Stimulated activated CD4-positive, alpha-beta T cell treated with anti-CD3 and anti-CD28 coated beads, TNF-alpha, amount 100 ng/mL, for 4 hours (primary cell): ENCODE results near the gene TNRC6C.

ENCODE experiments used
- DNase-seq, 3 experiments: peaks; one replicate each; pipeline ENCODE4 v3.0.0-alpha.2; 2020; ENCODE audit warnings: low read depth in 3 of 3

TNRC6C gene, protein sequence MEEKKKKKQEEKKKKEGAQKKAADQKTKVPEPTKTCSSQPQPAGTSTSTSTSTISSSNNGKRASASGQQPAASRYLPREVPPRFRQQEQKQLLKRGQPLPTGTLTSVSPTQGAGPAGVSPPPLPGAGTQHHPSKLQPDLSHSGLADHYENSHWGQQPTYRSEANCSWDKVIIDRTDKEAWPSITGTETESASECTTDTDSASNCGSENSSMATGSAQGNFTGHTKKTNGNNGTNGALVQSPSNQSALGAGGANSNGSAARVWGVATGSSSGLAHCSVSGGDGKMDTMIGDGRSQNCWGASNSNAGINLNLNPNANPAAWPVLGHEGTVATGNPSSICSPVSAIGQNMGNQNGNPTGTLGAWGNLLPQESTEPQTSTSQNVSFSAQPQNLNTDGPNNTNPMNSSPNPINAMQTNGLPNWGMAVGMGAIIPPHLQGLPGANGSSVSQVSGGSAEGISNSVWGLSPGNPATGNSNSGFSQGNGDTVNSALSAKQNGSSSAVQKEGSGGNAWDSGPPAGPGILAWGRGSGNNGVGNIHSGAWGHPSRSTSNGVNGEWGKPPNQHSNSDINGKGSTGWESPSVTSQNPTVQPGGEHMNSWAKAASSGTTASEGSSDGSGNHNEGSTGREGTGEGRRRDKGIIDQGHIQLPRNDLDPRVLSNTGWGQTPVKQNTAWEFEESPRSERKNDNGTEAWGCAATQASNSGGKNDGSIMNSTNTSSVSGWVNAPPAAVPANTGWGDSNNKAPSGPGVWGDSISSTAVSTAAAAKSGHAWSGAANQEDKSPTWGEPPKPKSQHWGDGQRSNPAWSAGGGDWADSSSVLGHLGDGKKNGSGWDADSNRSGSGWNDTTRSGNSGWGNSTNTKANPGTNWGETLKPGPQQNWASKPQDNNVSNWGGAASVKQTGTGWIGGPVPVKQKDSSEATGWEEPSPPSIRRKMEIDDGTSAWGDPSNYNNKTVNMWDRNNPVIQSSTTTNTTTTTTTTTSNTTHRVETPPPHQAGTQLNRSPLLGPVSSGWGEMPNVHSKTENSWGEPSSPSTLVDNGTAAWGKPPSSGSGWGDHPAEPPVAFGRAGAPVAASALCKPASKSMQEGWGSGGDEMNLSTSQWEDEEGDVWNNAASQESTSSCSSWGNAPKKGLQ (N-terminal part only)

DNA sequence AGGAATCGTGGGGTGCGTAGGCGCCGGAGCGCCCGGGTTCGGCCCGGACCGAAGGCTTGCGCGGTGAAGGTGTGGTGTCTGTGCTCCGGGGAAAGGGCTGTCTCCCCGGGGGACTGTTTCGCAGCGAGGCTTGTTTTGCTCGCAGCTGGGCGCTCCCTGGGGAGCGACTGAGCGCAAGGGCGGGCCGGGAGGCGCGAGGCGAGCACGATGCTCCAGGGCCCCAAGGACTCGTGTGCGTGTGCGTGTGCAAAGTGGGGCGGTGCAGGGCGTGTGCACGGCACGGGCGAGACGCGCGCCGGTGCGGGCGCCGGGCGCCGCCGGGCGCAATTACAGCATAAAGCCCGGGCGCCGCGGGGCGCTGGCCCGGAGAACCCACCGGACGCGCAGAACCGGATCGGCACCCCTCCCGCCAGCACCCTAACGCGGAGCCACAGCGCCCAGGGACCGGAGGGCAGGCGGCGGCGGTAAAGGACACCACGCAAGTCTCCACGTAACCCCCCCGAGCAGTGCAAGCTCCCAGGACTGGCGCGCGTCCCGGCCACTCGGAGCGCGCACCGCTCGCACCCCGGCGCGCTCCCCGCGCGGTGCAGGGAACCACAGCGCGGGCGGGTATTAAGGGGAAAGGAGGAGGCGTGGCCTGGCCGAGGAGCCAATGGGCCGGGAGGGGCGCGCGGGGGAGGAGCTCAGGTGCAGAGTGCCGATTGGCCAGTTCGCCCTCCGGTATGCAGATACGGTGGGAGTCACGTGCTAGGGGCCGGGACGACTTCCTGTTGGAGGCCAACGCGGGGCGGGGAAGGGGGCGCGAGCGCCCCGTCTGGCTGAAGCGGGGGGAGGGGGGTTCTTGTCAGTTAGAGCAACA is at the start of gene TNRC6C:
Gene TNRC6C, plus strand, starts transcription at position 847 of the 859 bp plus-strand sequence. CDS start 45,504 bp downstream, outside the sequence.
- peak; percentile 99 to 100 (median 100) for DNase-seq

DNA sequence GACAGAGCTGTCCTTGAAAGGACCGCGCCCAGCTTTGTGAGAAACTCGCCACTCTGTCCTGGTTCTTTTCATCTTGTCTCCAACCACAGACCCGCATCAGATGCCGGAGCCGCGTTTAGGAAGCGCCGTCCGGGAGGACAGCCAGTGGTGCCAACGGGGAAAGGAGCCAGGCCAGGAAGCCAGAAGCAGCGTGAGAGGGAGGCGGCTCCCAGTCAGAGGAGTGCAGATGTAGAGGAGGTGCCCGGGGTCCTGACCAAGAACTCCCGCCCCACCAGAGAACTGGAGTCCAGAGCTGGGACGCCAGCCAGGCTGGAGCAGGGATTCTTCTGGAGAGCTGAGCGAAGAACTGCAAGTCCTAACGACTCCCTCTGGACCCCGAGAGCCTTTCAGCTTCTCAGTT is 49.3 kb upstream of the TNRC6C start:
- DNase-seq, result no peak

DNA sequence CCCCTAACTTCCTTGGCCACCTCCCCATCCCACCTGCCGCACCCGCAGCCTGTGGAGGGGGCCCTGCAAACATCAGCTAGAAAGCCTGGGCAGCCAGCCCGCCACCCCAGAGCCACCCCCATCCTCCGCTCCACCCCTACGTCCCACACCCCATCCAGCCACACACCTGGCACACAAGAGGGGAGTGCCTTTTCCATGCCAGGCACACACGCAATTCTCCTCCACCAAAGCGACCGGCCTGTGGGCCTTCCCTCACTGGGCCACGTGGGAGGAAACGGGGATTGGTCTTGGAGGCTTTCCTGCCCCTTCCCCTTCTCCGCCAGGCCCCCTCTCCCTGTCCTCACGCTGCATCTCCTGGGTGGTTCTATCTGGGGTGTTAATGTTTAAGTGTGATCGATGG is 48.7 kb upstream of the TNRC6C start:
- DNase-seq, result no peak

DNA sequence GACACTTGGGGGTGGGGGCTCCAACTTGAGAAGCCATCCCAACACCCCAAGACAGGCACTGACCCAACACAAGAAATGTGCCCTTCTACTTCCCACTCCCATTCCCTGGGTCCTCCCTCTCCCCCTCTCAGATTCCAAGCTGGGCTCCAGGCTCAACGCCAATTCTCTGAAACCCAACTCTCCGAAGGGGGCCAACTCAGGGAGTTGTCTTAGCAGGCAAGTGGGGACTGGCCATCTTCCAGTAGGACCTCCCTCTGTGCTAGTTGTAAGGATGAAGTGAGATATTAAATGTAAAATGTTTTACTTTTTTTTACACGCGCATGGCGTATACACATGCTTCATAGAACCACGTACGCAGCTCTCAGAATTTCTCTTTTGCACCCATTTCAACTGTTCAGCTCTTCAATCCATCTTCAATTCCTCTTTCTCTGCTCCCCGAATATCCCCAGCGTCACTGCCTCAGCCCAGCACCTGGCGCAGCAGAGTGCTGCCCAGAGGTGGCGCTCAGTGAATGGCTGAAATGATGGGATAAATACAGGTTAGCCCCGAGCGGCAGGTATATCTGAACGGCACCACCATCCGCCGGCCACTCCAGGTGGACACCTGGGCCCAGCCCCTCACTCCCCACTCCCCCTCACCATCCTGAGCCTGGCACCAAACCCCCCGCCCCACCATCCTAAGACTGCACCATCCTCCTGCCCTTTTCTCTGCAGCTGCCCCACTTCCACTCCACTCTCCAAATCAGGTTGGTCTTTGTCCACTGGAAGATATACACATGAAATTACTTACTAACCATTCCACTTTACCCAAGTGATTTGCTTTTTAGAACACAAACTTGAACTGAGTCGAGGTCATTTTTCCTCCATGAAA is 43.9 kb upstream of the TNRC6C start:
- DNase-seq, result no peak

DNA sequence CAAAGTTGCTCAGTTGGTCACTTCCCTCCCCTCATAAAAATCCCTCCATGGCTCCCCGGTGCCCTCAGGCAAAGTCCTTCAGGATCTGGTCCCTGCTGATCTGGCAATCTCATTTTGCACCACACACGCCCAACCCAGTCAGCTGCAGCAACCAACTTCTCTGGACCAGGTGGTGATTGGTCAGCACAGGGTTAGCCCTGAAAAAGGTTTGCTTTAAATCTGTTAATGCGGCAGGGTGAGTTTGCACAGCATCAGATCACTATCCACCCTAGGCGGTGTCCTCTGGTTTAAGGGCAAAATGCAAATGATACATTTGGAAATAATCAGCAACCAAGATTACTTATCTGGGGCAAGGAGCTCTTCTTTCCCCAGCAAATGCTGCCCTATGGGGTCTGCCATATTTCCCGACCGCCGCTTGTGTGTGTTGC is 42.9 kb upstream of the TNRC6C start:
- DNase-seq, result no peak

DNA sequence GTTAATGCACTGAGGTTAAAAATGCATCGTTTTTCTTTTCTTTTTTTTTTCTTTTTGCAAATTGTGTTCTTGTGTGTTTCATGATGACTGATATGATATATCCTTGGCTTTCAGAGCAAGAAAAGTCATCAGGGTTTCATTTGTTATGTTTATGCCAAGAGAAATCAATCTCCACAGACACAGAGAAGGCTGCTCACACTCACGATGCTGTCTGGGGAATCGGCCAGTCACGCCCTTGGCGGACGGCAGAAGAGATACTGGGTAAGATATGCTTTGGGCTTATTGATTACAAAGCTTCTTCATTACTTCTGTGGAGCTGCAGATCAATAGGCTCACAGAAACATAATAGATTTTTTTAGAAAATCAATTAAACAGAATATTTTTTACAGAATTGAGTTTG is 42.2 kb upstream of the TNRC6C start:
- DNase-seq, result no peak

DNA sequence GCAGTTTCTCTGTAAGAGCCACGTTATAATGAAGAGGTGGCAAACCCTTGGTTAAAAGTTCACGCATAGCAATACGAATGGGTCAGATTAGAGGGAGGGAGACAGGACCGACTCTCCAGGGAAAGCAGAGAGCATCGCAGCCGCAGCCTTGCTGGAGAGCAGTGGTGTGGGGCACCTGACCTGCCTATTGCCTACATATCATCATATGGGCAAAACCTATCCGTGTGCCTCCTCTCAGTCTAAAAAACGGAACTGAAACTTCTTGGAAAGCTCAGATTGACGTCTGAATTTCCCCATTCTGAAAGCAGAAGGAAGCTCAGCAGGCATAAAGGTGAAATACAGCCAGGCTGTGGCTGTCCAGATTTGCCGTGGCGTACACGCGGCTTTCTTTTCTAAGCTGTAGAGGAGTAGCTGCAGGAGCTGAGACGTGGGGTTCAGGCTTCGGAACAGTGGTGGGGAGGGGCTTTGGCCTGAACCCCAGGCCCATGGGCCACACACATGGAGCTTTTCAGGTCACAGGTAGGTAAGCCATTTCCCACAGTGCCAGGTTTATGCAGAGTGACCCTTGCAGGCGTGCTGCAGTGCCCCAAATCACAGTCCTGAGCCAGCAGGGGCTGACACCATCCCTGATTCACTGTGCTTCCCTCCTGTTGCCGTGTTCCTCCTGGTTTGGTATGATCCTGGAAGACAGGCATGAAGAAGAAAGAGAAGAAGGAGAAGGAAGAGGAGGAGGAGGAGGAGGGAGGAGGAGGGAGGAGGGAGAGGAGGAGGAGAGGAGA is 41.6 kb upstream of the TNRC6C start:
- DNase-seq, result no peak

DNA sequence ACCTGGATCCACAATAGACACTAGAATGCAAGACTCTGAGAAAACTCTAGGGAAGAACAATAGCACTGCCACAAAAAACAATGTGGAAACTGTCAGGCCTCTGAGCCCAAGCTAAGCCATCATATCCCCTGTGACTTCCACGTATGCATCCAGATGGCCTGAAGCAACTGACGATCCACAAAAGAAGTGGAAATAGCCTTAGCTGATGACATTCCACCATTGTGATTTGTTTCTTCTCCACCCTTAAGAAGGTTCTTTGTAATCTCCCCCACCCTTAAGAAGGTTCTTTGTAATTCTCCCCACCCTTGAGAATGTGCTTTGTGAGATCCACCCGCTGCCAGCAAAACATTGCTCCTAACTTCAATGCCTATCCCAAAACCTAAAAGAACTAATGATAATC is 39.2 kb upstream of the TNRC6C start:
- no peak for DNase-seq

DNA sequence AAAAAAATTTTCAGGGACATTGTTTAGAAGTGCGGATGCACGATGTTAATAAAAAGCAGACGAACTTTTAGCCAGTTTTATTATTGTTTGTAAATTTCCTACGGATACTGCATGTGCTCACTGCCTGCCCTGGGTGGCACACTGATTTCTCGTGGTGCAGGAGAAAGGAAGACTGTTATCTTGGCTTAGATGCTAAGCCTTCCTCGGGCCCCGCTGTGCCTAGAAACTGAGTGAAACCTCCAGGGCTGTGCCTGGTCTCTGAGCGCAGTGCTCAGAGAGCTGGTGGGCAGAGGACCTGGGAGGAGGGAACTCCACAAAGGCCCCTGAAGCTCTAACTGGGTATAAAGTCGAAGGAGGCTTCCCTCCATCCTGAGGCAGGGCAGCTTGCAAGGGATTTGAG is 35.4 kb upstream of the TNRC6C start:
- no peak for DNase-seq

DNA sequence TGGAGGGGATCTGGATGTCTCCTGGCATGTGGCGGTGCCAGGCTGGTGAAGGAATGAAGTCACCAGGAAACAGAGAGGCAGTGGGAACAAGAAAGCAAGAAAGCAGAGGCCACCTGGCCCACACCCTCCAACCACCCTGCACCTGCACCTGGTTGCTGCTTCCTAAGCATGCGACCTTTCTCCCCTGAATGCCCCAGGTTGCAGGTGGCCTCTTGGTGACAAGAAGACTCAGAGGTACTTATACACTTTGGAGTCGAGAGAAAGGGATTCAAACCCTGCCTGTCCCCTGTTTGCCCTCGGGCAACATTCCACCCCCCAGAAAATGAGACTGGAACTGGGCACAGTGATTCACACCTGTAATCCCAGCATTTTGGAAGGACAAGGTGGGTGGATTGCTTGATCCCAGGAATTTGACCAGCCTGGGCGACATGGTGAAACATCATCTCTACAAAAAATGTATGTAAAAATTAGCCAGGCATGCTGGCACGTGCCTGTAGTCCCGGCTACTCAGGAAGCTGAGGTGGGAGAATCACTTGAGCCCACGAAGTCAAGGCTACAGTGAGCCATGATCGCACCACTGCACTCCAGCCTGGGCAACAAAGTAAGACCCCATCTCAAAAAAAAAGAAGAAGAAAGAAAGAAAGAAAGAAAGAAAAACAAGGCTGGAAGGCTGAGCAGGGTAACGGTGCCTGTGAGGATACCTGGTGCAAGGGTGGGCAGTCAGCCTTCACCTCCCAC is 34.6 kb upstream of the TNRC6C start:
- DNase-seq, result no peak

DNA sequence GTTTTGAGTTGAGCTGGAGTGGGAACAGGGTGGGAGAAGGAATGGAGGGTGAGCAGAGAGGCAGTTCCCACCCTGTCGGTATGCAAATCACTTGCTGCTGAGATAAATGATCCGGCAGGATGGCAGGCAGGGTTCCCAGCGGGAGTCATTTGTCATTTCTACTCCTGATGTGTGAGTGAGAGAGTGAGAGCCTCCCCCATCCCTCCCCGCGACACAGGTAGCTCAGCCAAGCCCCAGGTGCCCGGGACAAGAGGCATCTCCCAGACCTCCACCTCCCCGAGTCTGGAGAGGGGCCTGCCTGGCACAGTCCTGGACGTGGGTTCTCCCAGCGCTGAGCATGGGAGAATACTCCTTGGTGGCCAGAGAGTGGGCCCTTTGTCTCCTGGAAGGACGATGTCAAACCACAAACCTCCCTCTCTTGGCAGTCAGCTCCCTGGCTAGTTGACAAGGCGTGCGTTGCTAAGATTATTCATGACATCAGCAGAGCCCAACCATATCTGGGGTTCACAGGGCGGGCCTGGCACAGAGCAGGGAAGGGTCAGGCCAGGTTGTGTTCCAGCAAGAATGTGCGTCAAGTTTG is 33.7 kb upstream of the TNRC6C start:
- DNase-seq, result no peak

DNA sequence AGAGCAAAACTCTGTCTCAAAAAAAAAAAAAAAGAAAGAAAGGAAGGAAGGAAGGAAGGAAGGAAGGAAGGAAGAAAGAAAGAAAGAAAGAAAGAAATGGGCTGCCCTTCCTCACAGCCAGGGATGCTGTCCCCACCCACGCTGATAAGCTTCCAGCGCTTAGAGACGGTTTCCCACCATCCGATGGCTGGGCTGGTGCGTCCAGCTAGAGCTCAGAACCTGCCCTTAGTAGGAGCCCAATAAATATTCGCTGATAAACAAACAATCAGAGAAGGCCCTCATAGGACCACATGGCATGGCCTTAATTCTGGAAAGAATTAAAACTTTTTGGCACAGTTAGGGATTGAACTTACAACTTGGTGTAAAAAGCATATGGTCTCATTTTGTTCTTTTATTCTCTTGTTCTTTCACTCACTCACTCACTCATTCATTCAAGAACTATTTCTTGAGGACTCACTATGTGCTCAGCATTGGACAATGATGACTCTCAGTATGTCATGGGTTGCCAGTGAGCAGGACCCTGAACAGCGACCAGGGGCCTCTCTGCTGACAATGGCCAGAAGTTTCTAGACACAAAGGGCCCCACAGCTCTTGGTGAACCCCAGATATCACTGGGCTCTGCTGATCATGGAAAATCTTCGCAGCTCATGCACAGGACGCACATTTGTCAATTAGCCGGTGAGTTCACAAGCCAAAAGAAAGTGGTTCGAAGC is 32.5 kb upstream of the TNRC6C start:
- no peak for DNase-seq

DNA sequence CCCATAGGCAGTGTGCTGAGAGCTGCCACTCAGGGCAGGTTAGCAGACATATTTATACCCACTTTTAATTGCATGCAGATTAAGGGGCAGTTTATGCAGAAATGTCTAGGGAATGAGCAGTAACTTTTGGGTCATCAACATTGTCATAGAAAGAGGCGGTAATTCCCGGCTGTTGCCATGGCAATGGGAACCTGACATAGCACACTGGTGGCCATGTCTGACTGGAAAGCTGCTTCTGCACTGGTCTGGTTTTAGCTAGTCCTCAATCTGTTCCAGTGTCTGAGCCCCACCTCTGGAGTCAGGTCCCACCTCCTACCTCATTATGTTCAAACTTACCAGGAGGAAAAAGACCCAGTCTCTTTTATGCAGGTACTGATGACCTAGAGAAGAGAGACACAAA is 31.5 kb upstream of the TNRC6C start:
- no peak for DNase-seq

DNA sequence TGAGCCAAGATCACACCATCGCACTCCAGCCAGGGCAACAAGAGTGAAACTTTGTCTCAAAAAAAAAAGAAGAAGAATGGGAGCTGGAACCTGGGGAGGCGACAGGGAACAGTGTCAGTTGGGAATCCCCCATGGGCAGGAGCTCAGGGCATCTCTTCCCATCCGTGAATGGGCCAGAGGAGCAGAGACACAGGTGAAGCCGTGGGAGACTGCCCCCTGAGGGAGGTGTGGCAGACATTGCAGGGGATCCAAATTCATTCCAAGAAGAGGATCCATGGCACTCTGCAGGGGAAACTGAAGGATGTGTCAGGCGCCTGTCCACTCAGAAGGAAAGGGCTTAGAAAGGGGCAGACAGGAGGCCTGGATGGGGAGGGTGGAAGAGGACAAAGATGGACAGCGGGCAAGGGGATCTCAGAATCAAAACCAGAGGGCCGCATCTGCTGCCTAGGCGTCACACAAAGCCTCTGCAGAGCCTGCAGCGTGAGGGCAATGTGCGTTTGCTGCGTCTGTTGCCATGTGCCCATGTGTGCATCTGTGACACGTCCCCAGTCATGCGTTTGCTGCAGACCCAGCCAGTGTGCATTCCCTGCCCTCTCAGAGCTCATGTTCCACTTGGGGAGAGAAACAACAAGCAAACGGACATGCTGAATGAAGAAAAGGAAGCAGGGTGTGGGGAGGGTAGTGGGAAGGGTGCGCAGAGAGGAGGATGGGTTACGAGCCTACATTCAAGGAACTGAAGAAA is 30.6 kb upstream of the TNRC6C start:
- DNase-seq, result no peak

DNA sequence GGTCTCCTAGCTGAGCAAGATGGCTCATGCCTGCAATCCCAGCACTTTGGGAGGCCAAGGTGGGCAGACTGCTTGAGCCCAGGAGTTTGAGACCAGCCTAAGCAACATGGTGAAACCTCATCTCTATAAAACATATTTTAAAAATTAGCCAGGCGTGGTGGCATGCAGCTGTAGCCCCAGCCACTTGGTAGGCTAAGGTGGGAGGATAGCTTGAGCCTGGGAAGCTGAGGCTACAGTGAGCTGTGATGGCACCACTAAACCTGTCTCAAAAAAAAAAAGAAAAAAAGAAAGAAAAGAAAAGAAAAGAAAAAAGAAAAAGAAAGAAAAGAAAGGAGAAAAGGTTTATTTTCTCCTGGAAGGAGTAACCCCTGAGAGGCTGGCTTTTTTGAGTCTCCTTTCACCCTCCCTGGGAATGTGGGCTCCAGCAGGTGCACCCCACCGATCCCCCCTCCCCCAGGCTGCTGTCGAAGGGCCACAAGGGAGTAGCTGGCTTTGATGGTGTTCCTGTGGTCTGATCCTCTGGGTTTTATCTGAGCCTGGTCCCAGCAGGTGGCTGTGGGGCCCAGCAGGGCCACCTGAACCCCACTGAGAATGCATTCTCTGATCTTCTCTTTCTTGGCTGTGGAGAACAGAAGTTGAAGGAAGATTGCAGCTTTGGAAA is 29.9 kb upstream of the TNRC6C start:
- no peak for DNase-seq

DNA sequence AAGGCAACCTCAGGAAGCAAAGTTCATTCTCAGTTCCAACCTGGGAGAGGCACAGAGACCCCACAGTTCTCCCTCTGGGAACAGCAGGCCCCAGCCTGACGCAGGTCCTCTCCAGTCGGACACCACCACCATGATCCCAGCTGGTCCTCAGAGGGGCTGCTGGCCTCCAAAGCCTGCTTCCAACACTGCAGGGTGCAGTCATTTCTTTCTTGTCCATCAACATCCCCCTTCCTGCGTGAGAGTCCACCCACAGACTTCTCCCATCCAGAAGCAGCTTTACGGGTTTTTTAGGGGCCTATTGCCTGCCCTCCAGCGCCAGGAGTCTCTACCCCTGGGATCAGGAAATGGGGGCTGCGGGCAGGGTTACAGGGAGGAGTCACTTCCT is 29.3 kb upstream of the TNRC6C start:
- no peak for DNase-seq
